ENCODE measurements around the gene GATAD2B. TPM values are rescaled to one million over a fixed set of nuclear protein-coding genes. Genes with fewer than 3 reads are reported as not detected.
"Not testable (repeated sequence)": the region's sequence is repeated elsewhere in the genome, so short reads cannot be mapped to it uniquely, and the experiment has no call there.

GATAD2B gene
- total RNA-seq, 1 donor from 2014 or later, result 23.9 TPM

GRCh38 chr1:153844349-153844748, 78.4 kb downstream of the GATAD2B start:
- DNase-seq (ENCODE audit: extremely low read depth, low read depth, low spot score), result not testable (repeated sequence)

GRCh38 chr1:153842006-153842471, 80.7 kb downstream of the GATAD2B start:
- no peak for DNase-seq (ENCODE audit: extremely low read depth, low read depth, low spot score)

- no peak for DNase-seq (ENCODE audit: extremely low read depth, low read depth, low spot score)
Observed at GRCh38 chr1:153841463-153841994, 81.2 kb downstream of the GATAD2B start.

GRCh38 chr1:153840774-153841173, 82.0 kb downstream of the GATAD2B start:
- DNase-seq (ENCODE audit: extremely low read depth, low read depth, low spot score), result not testable (repeated sequence)

- not testable (repeated sequence) for DNase-seq (ENCODE audit: extremely low read depth, low read depth, low spot score)
Observed at GRCh38 chr1:153833968-153834367, 88.8 kb downstream of the GATAD2B start.

- DNase-seq (ENCODE audit: extremely low read depth, low read depth, low spot score), result no peak
Observed at GRCh38 chr1:153833171-153833570, 89.6 kb downstream of the GATAD2B start.

GRCh38 chr1:153832293-153832692, 90.5 kb downstream of the GATAD2B start:
- DNase-seq (ENCODE audit: extremely low read depth, low read depth, low spot score), result no peak

- DNase-seq (ENCODE audit: extremely low read depth, low read depth, low spot score), result no peak
Observed at GRCh38 chr1:153831026-153831425, 91.7 kb downstream of the GATAD2B start.

GRCh38 chr1:153827168-153827964, 95.4 kb downstream of the GATAD2B start:
- no peak for DNase-seq (ENCODE audit: extremely low read depth, low read depth, low spot score)

- DNase-seq (ENCODE audit: extremely low read depth, low read depth, low spot score), result no peak
Observed at GRCh38 chr1:153818876-153819275, 103.9 kb downstream of the GATAD2B start.

- no peak for DNase-seq (ENCODE audit: extremely low read depth, low read depth, low spot score)
Observed at GRCh38 chr1:153816283-153816889, 106.4 kb downstream of the GATAD2B start.

GRCh38 chr1:153805886-153806719, 116.7 kb downstream of the GATAD2B start:
- no peak for DNase-seq (ENCODE audit: extremely low read depth, low read depth, low spot score)

- no peak for DNase-seq (ENCODE audit: extremely low read depth, low read depth, low spot score)
Observed at GRCh38 chr1:153805042-153805745, 117.6 kb downstream of the GATAD2B start.

- no peak for DNase-seq (ENCODE audit: extremely low read depth, low read depth, low spot score)
Observed at GRCh38 chr1:153804112-153804511, 118.7 kb downstream of the GATAD2B start.

- no peak for DNase-seq (ENCODE audit: extremely low read depth, low read depth, low spot score)
Observed at GRCh38 chr1:153803470-153804056, 119.2 kb downstream of the GATAD2B start.

- DNase-seq (ENCODE audit: extremely low read depth, low read depth, low spot score), result no peak
Observed at GRCh38 chr1:153801786-153802697, 120.7 kb downstream of the GATAD2B start.

GRCh38 chr1:153801028-153801625, 121.6 kb downstream of the GATAD2B start:
- no peak for DNase-seq (ENCODE audit: extremely low read depth, low read depth, low spot score)

- DNase-seq (ENCODE audit: extremely low read depth, low read depth, low spot score), result no peak
Observed at GRCh38 chr1:153800516-153800915, 122.3 kb downstream of the GATAD2B start.
